Measurements from ENCODE around the gene IPO4.

DNA sequence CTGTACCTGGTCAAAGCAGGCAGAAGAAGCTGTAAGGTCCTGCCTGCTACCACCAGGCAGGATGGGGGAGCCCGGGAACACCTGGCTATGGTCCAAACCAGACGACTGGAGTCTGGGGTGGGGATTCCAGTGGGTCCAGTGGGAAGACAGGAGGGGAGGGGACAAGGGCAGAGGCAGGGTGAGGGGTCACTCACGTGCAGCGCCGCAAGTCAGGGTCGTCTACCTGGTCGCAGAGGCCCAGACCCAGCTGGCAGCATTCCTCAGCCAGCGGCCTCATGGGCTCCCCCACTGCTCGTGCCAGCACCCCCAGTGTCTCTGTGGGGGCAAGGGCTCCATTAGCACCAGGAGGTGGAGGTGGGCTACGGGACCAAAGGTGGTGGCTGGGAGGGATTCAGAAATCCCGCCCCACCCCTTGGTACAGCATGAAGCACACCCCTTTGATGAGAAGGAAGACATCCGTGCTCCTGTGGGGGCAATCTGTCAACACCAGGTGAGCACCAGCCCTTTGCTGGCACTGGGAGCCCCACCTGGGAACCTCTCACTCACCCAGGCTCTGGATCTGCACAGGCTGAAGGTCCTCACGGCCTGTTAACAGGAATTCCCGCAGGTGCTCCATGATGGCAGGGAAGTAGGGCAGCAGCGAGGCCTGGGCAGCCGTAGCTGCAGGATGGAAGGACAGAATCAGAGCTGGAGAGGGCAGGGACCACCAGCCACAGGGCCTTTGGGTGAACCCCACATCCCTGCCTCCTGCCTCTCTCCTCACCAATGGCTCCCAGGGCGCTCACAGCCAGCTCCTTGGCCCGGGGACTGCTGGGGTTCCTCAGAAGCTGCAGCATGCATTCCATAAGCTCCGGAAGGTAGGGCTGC lies 4.3 kb downstream of the IPO4 start:
- no peak for TF ChIP-seq EZH2 (IDR thresholded peaks at IDR 0.05; ENCODE audit: borderline replicate concordance, low read depth, low read length, poor library complexity, severe bottlenecking)
- TF ChIP-seq, protein P1, sequence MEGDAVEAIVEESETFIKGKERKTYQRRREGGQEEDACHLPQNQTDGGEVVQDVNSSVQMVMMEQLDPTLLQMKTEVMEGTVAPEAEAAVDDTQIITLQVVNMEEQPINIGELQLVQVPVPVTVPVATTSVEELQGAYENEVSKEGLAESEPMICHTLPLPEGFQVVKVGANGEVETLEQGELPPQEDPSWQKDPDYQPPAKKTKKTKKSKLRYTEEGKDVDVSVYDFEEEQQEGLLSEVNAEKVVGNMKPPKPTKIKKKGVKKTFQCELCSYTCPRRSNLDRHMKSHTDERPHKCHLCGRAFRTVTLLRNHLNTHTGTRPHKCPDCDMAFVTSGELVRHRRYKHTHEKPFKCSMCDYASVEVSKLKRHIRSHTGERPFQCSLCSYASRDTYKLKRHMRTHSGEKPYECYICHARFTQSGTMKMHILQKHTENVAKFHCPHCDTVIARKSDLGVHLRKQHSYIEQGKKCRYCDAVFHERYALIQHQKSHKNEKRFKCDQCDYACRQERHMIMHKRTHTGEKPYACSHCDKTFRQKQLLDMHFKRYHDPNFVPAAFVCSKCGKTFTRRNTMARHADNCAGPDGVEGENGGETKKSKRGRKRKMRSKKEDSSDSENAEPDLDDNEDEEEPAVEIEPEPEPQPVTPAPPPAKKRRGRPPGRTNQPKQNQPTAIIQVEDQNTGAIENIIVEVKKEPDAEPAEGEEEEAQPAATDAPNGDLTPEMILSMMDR (conservative IDR thresholded peaks at IDR 0.05; ENCODE audit: low read depth, low read length) = no peak
